Pons (tissue), 1 donor: ENCODE results near the gene FCHSD2.
"Not testable (repeated sequence)": the region's sequence is repeated elsewhere in the genome, so short reads cannot be mapped to it uniquely, and the experiment has no call there.

ENCODE experiments used
- DNase-seq: peaks from one replicate; pipeline ENCODE4 v3.0.0-alpha.2; 2016; ENCODE audit warnings: low spot score

Gene FCHSD2

DNA sequence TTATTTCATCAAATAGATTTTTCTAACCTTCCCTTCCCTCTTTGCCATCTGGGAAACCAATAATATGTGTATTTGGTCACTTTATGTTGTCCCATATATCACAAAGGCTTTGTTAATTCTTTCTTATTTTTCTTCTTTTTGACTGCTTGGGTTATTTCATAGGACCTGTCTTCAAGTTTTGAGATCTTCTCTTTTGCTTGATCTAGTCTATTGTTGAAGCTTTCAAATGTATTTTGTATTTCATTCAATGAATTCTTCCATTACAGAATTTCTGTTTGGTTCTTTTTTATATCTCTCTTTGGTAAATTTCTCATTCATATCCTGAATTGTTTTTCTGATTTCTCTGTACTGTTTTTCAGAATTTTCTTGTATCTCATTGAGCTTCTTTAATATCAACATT, 132.1 kb downstream of the FCHSD2 start:
- DNase-seq: no peak

DNA sequence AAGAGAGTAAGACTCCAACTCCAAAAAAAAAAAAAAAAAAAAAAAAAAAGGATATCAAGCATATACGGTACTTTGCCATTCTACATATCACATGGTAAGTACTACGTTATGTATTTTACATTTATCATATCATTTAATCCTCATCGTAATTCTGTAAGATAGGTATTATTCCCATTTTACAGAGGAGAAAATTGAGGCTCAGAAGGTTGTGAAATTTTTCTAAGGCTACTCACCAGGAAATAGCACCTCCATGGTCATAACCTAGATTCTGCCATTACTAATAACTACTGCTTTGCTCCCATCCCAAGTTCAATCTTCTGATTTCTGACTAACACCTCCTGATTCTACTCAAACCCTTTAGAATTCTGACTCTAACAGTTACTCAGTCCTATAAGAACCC, 138.0 kb downstream of the FCHSD2 start:
- no peak for DNase-seq

DNA sequence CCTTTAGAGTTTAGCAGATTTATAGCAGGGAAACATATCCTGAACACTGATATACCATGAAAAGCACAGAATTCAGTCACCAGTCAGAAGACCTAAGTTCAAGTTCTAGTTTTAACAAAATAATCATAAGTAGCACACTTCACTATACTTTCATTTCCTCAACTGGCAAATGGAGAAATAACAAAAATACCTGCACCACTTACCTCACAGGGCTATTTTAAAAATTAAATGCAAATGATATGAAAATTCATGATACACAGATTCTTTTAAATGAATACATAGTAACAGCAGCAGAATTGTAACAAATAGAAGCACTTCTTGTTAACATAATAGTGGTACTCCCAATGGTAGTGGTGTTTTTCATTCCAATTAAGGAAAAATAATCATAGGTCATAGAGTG, 139.0 kb downstream of the FCHSD2 start:
- DNase-seq: no peak

DNA sequence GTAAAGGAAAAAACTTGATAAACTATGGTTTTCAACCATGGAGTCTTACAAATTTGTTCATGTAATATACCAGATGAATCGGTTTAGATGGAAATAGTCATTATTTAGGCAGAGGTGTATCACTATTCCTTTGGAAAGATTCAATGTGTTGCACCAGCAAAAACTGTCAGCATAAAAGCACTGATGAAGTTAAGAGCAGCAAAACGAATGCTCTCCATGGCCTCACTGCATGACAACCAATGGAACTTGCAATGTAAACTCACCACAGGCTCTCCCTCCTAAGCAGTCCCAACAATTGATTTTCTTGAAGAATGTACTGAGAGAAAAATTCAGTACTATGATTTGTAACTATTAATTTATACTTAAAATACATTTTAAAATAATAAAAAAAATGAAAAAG, 139.9 kb downstream of the FCHSD2 start:
- no peak for DNase-seq

DNA sequence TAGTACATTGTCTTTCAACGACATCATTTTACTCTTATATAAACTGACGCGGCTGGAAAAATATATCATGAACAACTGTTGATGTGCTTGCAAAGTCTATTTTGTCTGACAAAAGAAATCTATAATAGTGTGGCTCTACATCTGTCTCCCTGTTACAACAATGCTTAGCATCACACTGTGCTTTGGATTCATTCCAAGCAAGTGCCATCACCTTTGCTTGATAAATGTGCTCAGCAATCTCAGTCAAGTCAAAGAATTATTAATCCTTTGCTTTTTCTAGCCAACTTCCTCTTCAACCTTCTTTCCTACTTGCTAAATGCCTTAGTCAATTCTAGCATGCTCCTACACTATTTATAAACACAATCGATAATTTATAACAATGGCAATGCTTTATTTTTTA, 140.5 kb downstream of the FCHSD2 start:
- DNase-seq: no peak

DNA sequence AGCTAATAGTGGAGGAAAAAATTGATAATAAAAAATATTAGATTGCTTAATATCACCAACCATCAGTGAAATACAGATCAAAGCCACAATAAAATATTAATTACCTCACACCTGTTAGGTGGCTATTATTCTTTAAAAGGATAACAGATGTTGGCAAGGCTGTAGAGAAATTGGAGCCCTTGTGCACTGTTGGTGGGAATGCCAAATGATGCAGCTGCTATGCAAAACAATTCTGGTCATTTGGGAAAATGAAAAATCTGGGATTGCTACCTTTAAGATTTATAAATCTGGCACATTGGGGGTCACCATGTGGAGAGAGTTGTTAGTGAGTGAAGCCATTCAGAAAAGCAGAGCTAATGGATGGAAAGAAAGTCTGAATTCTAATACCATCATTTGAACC, 143.4 kb downstream of the FCHSD2 start:
- DNase-seq: no peak

DNA sequence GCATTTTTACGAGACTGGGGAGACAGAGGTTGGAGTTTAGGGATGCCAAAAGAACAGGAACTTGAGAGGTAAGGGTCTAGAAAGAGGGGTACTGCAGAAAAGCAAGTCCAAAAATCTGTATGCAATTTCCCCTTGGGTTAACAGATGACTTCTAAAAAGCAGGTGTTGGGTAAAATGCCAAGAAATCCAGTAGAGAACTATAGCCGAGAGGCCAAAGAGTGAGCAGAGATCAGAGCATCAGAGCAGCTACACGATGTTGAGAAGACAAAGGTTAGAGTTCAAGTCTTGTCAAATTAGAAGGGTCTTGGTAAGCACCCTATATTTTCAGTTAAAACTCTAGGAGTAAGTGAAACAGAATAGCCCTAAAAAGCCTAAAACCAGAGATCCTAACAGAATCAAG, 145.2 kb downstream of the FCHSD2 start:
- no peak for DNase-seq

DNA sequence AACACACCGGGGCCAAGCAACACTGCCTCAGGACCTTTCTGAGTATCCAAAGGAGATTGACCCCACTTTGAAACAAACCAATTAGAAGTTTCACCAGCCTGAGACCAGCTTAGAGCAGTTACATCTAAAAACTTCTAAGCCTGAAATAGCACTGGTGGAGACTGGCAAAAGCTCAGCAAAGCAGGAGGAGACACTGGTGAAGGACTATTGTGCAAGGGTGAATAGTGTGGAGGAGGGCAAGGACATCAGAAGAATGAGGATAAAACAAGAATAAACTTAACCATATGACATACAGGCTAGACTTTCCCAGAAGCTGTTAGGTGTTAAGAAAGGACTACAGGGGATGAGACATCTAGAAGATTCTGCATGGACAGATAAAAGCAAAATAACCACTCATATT, 152.4 kb downstream of the FCHSD2 start:
- DNase-seq: no peak

DNA sequence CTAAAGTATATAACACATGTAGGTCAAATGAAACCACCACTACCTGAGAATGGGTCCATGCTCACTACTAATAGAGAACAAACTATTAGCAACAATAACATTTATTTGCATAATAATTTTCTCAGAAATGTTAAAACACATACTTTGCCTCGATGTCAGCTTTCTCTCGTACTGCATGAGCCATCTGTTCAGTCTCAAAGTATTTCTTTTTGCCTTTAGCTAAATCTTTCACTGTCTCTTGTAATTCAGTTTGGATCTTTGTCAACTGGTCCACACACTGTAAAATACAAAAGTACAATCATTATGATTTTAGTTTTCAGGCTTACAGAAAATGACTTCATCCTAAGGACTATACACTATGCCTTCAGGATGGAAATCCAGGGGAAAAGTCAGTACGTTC, 153.3 kb downstream of the FCHSD2 start:
- DNase-seq: no peak

DNA sequence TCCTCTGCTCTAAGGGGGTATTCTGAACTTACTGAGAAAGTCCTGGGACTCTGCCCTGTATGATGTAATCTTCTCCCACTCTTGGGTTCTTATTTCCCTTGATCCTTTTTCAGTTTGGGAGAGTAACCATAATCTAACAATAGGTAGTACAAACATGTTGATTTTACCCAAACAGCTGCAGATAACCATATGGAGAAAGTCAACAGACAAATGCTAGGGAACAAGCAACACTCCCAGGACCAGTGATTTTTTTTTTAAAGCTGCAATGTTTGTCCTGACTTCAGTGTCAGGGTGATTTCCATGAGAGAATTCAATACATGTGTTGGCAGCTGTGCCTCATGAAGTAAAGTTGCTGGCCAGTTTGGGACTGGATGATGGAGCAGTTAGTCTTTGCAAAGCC, 156.5 kb downstream of the FCHSD2 start:
- no peak for DNase-seq

DNA sequence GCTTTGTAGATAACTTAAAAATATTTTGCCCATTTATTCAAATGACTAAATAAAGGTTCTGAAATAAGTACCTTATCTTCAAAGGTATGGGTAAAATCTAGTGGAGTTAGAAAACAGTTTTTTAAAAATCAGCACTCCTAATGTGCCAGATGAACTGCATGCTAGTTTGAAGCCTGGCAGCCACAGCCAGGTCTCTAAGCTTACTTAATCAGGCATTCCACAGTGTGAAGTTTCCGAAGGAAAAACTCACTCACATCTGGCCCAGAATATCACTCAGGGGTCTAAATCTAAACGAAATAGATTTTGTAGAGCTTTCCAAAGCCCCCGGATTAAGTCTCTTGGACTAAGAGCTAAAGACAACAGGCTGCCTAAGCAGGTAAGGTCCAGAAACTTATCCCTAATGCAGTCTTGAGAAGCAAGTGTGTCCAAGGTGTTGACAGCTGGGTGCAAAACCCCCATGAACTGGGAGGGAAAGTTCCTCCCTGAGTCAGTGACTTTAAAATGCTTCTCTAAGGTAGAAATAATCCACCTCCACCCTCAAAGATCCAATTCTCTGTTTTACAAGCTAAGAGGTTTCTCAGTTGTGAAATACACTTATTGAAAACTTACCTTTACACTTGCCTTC, 157.6 kb downstream of the FCHSD2 start:
- no peak for DNase-seq

DNA sequence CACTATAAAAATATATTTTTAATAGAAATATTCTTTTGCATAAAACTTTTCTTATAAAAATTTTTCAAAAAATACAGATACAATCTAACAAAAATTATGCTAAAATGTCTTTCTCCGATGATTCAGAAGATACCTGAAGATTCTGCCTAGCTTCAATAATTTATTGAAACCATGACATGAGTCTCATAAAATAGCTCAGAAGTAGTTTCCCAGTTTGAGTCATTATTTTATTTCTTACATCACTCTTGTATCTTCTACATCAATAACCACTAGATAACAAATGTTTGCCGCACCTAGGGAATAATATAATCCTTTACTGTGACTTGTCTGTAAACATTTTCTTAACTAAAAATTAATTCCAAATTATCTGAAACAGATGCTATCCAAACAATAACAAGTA, 158.6 kb downstream of the FCHSD2 start:
- DNase-seq: no peak

DNA sequence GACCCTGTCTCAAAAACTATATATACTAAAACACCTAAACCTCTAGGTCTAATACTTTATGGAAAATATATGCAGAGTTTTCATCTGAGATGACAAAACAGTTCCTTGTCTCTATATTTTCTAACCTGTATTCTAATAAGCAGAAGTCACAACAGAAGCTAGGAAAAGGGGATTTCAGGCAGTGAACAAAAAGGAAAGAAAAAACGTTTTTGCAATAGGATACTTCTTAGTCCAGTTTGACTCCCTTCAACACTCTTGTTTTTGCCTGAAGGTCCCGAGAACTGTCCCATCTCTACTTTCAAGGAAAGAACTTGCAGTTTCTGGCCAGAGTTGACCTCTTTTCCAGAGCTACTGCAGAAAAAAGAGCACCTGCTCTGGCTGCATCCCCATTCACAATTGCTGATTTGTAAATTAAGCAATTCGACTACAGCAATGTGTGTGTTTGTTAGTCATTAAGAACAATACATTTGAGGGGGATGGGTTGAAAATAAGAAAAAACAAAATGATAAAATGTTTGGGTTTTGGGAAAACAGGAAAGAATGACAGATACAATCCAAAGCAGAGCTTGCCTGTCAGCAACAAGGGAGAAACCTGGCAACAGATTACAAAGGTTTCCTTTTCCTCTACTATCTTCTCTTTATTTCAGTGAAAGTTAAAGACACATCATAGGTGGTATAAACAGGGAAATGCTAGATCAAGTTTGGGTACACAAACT, 160.0 kb downstream of the FCHSD2 start:
- no peak for DNase-seq

DNA sequence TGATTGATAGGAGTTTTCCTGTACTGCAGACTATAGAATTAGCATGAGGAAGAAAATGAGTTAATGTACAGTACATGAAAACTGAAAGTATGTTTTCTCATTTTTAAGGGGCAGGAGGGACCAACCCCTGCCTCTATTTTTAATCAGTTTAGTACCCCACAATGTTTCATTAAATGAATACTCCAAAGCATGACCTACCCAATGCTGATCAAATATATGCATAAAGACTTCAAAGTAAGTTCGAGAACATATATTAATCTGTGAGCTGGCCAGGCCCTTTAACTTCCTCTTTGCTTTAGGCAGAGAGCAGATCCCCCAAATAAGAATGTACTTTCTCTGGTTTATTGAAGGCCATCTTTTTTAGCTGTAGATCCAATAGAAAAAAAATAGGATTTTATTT, 161.0 kb downstream of the FCHSD2 start:
- no peak for DNase-seq

DNA sequence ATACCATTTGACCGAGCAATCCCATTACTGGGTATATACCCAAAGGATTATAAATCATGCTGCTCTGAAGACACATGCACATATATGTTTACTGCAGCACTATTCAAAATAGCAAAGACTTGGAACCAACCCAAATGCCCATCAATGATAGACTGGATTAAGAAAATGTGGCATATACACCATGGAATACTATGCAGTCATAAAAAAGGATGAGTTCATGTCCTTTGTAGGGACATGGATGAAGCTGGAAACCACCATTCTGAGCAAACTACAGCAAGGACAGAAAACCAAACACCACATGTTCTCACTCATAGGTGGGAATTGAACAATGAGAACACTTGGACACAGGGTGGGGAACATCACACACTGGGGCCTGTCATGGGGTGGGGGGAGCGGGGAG, 164.3 kb downstream of the FCHSD2 start:
- DNase-seq: not testable (repeated sequence)

DNA sequence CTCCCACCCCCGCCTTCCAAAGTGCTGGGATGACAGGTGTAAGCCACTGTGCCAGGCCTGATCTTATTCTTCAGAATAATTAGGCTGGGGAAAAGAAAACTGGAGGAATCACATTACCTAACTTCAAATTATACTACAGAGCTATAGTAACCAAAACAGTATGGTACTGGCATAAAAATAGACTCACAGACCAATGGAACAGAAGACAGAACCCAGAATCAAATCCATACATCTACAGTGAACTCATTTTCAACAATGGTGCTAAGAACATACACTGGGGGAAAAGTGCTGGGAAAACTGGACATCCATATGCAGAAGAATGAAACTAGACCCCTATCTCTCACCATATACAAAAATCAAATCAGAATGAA, 165.6 kb downstream of the FCHSD2 start:
- not testable (repeated sequence) for DNase-seq

DNA sequence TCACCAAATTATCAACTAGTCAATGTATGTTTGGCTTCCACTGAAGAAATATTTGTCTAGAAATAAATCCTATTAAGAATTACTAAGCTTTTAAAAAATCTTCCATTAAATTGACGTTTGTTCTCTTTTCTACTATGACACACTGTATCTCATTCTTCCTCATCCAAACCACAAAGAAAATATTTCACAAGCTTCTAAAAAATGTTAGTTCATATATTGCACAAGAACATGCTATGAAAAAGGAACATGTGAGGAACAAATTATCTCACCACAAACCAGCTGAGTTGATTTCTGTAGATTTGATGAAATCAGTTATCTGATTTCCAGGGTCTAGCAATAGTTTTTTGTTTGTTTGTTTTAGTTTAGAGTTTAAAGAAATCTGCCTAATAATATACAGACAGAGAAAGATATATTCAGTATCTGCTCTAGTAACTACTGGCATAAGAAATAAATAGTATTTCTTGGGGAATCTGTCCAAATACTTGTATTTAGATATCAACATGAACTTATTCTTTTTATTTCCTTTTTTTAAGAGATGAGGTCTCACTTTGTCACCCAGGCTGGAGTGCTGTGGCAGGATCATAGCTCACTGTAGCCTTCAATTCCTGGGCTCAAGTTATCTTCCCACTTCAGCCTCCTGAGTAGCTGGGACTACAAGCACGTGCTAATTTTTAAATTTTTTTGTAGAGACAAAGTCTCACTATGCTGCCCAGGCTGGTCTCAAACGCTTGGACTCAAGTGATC, 166.2 kb downstream of the FCHSD2 start:
- peak; percentile 17 for DNase-seq

DNA sequence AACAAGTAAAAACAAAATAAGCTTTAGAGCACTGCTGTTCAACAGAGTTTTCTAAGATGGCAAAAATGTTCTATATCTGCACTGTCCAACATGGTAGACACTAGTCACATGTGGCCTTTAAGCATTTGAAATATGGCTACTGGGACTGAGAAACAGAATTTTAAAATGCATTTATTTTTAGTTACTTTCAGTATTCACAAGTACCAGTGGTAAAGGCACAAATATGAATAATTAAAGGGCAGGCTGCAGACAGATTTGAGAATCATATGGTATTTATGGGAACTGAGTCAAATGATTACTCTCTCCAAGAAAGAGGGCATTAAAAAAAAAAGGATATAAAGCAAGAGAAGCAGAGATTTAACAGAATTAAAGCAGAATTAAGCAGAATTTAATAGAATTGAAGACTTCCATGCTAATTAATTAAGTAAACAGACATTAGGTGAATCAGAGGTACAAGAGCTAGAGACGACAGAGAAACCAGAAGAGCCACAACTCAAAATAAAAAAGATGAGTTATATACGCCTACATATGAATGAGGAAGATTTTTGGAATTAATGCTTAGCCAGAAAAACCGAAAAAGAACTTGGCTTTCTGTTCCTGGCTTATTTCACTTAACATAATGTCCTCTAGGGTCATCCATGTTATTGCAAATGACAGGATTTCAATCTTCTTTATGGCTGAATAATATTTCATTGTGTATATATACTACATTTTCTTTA, 167.5 kb downstream of the FCHSD2 start:
- DNase-seq: no peak

DNA sequence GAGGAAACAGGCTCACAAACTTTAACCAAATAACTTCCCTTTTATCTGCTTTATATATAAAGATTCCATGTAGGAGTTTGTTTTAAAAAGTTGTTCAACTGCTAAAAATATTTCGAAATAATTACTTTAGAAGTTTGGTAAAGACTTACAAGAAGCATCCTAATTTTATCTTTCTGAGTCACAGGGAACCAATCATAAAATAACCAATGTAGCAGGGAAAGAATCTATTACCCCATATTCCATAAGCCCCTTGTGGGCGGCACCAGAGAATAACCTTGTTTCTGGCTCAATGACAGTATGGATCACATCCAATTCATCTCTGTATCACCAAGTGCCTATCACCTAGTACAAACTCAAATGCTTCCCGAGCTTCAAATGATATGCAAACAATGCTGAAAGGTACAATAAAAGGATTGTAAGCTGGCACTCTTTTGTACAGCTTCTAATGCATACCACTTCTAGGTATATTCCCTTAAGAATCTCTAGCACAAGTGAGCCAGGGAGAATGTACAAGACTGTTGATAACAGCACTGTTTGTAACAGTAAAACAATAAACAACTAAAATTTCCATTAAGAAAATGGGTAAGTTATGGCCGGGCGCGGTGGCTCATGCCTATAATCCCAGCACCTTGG, 169.5 kb downstream of the FCHSD2 start:
- no peak for DNase-seq

DNA sequence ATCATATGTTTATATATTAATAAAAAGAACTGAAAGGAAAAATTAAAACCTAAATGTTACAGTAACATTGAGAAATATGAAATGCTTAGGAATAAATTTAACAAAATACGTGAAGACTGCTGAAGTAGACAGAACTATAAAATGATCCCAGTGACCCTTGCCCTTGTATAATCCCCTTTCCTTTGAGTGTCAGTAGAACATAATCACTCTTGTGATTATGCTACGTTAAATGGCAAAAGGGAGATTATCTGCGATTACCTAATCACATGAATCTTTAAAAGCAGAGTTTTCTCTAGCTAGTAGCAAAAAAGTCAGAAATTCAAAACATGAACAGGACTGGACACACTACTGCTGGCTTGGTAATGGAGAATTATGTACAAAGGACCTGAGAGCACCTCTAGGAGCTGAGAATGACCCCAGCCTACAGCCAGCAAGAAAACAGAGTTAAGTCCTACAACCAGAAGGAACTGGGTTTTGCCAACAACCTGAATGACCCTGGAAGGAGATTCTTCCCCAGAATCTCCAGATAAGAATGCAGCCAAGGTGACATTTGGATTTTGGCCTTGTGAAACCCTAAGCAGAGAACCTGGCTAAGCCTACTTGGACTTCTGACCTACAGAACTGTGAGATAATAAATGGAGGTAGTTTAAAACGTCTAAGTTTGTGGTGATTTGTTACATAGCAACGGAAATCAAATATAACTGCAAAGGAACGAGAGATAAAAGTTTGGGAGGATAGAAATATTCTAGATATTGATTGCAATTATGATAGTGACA, 170.7 kb downstream of the FCHSD2 start:
- no peak for DNase-seq

DNA sequence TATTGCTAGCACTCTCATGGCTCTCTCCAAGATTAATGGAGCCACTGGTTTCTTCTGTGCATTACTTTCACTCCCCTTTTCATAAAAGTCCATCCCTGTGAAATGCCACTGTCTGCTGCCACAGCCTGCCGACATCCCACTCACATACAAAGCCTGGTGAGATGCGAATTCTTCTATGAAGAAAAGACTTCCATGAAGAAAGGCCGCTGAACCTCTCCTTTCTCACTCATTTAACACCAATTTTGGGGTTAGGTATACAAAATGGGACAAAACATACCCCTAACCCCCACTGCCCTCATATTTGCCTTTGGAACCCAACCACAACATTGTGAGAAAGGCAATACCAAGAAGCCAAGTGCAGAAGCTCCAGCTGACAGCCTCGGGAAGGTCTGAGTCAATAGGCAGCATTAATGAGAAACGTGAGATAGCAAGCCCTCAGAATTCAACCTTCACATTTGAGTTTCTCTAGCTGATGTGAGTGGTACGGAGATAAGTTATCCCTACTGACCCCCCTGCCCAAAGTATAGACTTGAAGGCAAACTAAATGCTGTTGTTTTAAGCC, 171.5 kb downstream of the FCHSD2 start:
- DNase-seq: no peak
